WTC11 (cell line): ENCODE measurements around the gene SYCE3. TPM values are rescaled to one million over a fixed set of nuclear protein-coding genes. Genes with fewer than 3 reads are reported as not detected.

Source experiments
- ATAC-seq: fragments of 200-7000 bp; cut with Tn5 transposase; 2 replicates; pipeline ENCODE4 v1.10.0; 2021; ENCODE audit warnings: mild to moderate bottlenecking, moderate library complexity
- CTCF ChIA-PET: fragments of 300-600 bp; sonication (Branson Sonifier 250); formaldehyde crosslinking; loops from one replicate; lab custom pipeline; 2021; ENCODE audit warnings: antibody characterized with exemption; lab: Charles Lee
- POLR2A ChIA-PET: fragments of 350-600 bp; sonication (Branson Sonifier 250); formaldehyde crosslinking; loops from one replicate; lab custom pipeline; 2021; ENCODE audit warnings: antibody characterized with exemption; lab: Charles Lee
- DNase-seq: peaks from one replicate; pipeline ENCODE4 v3.0.0; 2021; ENCODE audit warnings: low spot score
- H3K27ac Mint-ChIP-seq: 2 replicates; pipeline ENCODE4 v1.8.0; 2021; ENCODE audit warnings: mixed read lengths
- H3K27me3 Mint-ChIP-seq: 2 replicates; pipeline ENCODE4 v1.8.0; 2021; ENCODE audit warnings: low read depth, mild to moderate bottlenecking, moderate library complexity, mixed read lengths
- H3K36me3 Mint-ChIP-seq: 2 replicates; pipeline ENCODE4 v1.8.0; 2021; ENCODE audit warnings: mixed read lengths
- H3K4me1 Mint-ChIP-seq: 2 replicates; pipeline ENCODE4 v1.8.0; 2022; ENCODE audit warnings: mixed read lengths
- H3K4me3 Mint-ChIP-seq: 2 replicates; pipeline ENCODE4 v1.8.0; 2021; ENCODE audit warnings: mild to moderate bottlenecking, moderate library complexity, mixed read lengths
- H3K9me3 Mint-ChIP-seq: 2 replicates; pipeline ENCODE4 v1.8.0; 2021; ENCODE audit warnings: mixed read lengths
- AFF4 ChIP-seq: sonication (generic); formaldehyde crosslinking; IDR thresholded peaks from 2 replicates; pipeline ENCODE4 v1.8.1; 2023; ENCODE audit warnings: mild to moderate bottlenecking, missing genetic modification reagents, borderline replicate concordance
- ATF6 ChIP-seq: sonication (generic); formaldehyde crosslinking; IDR thresholded peaks from 2 replicates; pipeline ENCODE4 v1.8.1; 2023; ENCODE audit warnings: mild to moderate bottlenecking, missing genetic modification reagents
- E2F5 ChIP-seq: sonication (generic); formaldehyde crosslinking; IDR thresholded peaks from 2 replicates; pipeline ENCODE4 v1.8.1; 2022; ENCODE audit warnings: mild to moderate bottlenecking, moderate library complexity, missing genetic modification reagents
- FOXJ3 ChIP-seq: sonication (generic); formaldehyde crosslinking; IDR thresholded peaks from 2 replicates; pipeline ENCODE4 v1.9.0; 2021; ENCODE audit warnings: missing genetic modification reagents, mild to moderate bottlenecking, borderline replicate concordance
- JAZF1 ChIP-seq: fragments of 250-450 bp; sonication (Bioruptor Pico); IDR thresholded peaks from 2 replicates; pipeline ENCODE4 v1.9.0; 2021; ENCODE audit warnings: moderate library complexity, mild to moderate bottlenecking, inconsistent platforms
- KAT7 ChIP-seq: sonication (generic); formaldehyde crosslinking; IDR thresholded peaks from 2 replicates; pipeline ENCODE4 v1.8.1; 2023; ENCODE audit warnings: missing genetic modification reagents, mild to moderate bottlenecking, borderline replicate concordance
- MAX ChIP-seq: sonication (generic); formaldehyde crosslinking; IDR thresholded peaks from 2 replicates; pipeline ENCODE4 v1.8.0; 2022; ENCODE audit warnings: mild to moderate bottlenecking, missing genetic modification reagents
- MLX ChIP-seq: sonication (generic); formaldehyde crosslinking; IDR thresholded peaks from 2 replicates; pipeline ENCODE4 v1.8.1; 2023; ENCODE audit warnings: mild to moderate bottlenecking, missing genetic modification reagents, moderate library complexity
- MYBL2 ChIP-seq: sonication (generic); formaldehyde crosslinking; IDR thresholded peaks from 2 replicates; pipeline ENCODE4 v1.8.1; 2023; ENCODE audit warnings: mild to moderate bottlenecking, moderate library complexity, missing genetic modification reagents
- NFE2L1 ChIP-seq: sonication (generic); formaldehyde crosslinking; IDR thresholded peaks from 2 replicates; pipeline ENCODE4 v1.8.1; 2023; ENCODE audit warnings: missing genetic modification reagents
- PRDM15 ChIP-seq: sonication (generic); formaldehyde crosslinking; IDR thresholded peaks from 2 replicates; pipeline ENCODE4 v1.8.0; 2022; ENCODE audit warnings: missing genetic modification reagents
- SMAD4 ChIP-seq: sonication (generic); formaldehyde crosslinking; IDR thresholded peaks from 2 replicates; pipeline ENCODE4 v1.8.0; 2022; ENCODE audit warnings: mild to moderate bottlenecking, missing genetic modification reagents
- TCF7 ChIP-seq: sonication (generic); formaldehyde crosslinking; IDR thresholded peaks from 2 replicates; pipeline ENCODE4 v1.8.0; 2022; ENCODE audit warnings: mild to moderate bottlenecking, low read depth, missing genetic modification reagents, moderate library complexity
- TEAD1 ChIP-seq: sonication (generic); formaldehyde crosslinking; IDR thresholded peaks from 2 replicates; pipeline ENCODE4 v1.8.0; 2022; ENCODE audit warnings: mild to moderate bottlenecking, missing genetic modification reagents
- USF1 ChIP-seq: sonication (generic); formaldehyde crosslinking; IDR thresholded peaks from 2 replicates; pipeline ENCODE4 v1.8.0; 2022; ENCODE audit warnings: mild to moderate bottlenecking, missing genetic modification reagents
- ZNF121 ChIP-seq: sonication (generic); formaldehyde crosslinking; IDR thresholded peaks from 2 replicates; pipeline ENCODE4 v1.8.0; 2023; ENCODE audit warnings: missing genetic modification reagents
- ZNF138 ChIP-seq: sonication (generic); formaldehyde crosslinking; conservative IDR thresholded peaks from 2 replicates; pipeline ENCODE4 v1.8.1; 2022; ENCODE audit warnings: mild to moderate bottlenecking, moderate library complexity, missing genetic modification reagents
- ZNF232 ChIP-seq: sonication (generic); formaldehyde crosslinking; IDR thresholded peaks from 2 replicates; pipeline ENCODE4 v1.8.0; 2022; ENCODE audit warnings: mild to moderate bottlenecking, missing genetic modification reagents
- ZNF423 ChIP-seq: fragments of 250-450 bp; sonication (Bioruptor Pico); IDR thresholded peaks from 2 replicates; pipeline ENCODE4 v2.1.2; 2022; ENCODE audit warnings: mild to moderate bottlenecking, moderate library complexity
- ZSCAN18 ChIP-seq: fragments of 250-450 bp; sonication (Bioruptor Pico); IDR thresholded peaks from 2 replicates; pipeline ENCODE4 v2.1.2; 2022; ENCODE audit warnings: mild to moderate bottlenecking, moderate library complexity
- total RNA-seq: library from RNA; stranded (reverse); gene quantifications from 3 replicates; pipeline ENCODE4 v1.2.3, GENCODE V29; 2021

SYCE3 gene
- total RNA-seq, 1 experiment from 2014 or later = 0.46 TPM

- Mint-ChIP-seq H3K36me3 (peaks cover 7% of the 10 kb centered on the region), H3K9me3 (no peaks in the 10 kb centered on the region), H3K27me3 (peaks cover 7% of the 10 kb centered on the region; the same call in 1 of the 2 replicates), H3K27ac (no peak overlapping the region), H3K4me3 (no peak overlapping the region), H3K4me1 (peaks cover 9% of the 10 kb centered on the region)
- CTCF ChIA-PET = no interaction called here
- TF ChIP-seq FOXJ3 (no peak), MAX (CRISPR knock-in tag) (no peak), ZNF232 (CRISPR knock-in tag) (no peak), JAZF1 (CRISPR knock-in tag) (no peak), KAT7 (CRISPR knock-in tag) (no peak), ZNF121 (CRISPR knock-in tag) (no peak), MLX (no peak), E2F5 (CRISPR knock-in tag) (no peak), PRDM15 (CRISPR knock-in tag) (no peak), ZSCAN18 (CRISPR knock-in tag) (no peak), USF1 (CRISPR knock-in tag) (no peak), AFF4 (CRISPR knock-in tag) (no peak), ZNF138 (CRISPR knock-in tag) (no peak), MYBL2 (CRISPR knock-in tag) (no peak), ATF6 (no peak), TCF7 (no peak), ZNF423 (CRISPR knock-in tag) (no peak), NFE2L1 (CRISPR knock-in tag) (no peak), TEAD1 (no peak), SMAD4 (CRISPR knock-in tag) (no peak)
- DNase-seq (no peak), ATAC-seq (no peak)
- POLR2A ChIA-PET = no interaction called here
Observed at GRCh38 chr22:50579752-50580151, 17.0 kb upstream of the SYCE3 start.
